ENCODE measurements around the gene SF3A1. TPM values are rescaled to one million over a fixed set of nuclear protein-coding genes. Genes with fewer than 3 reads are reported as not detected.

SF3A1 gene
- total and polyA plus RNA-seq, 2 of the 8 experiments (the other 6 are each of a cell fraction or from before 2014, with no cell fraction given), result 27.8 to 285 TPM

- Histone ChIP-seq H4K5ac (ENCODE audit: insufficient read length, low read depth, low read length) (no peak overlapping the region), H3K36me3 (ENCODE audit: control insufficient read depth in 2 of 4, insufficient read depth in 4 of 4, low read length in 3 of 4) (peaks cover 0 to 7% (median 3%) of the 10 kb centered on the region in 4 experiments; a peak in 4 of 8 replicates)
- 94% methylated on average over 20 of the region's 20 CpGs; no CpG with 5 or more reads in 1 of the 2 experiments for WGBS, 2 experiments (ENCODE audit: extremely low coverage in 1 of 2, insufficient coverage in 1 of 2, insufficient read length in 1 of 2, insufficient replicate concordance in 2 of 2, low coverage in 1 of 2, low lambda C conversion rate in 2 of 2, missing lambda C conversion rate in 1 of 2)
These were observed 23.3 kb upstream of the SF3A1 start for GRCh38 chr22:30380011-30380410.

More at GRCh38 chr22:30380011-30380410, 23.3 kb upstream of the SF3A1 start:
- Histone ChIP-seq H3K18ac (ENCODE audit: extremely low read depth, low read length) (no peak overlapping the region), H3K4ac (replicated peaks; ENCODE audit: insufficient read length, low read depth, low read length) (no peak overlapping the region), H3K79me1 (ENCODE audit: low read depth, low read length) (no peaks in the 10 kb centered on the region), H2BK12ac (ENCODE audit: low read depth, low read length) (no peak overlapping the region), H3K14ac (ENCODE audit: insufficient read length) (no peak overlapping the region), H3K4me2 (ENCODE audit: insufficient read depth in 1 of 2, low read depth in 2 of 2, low read length in 2 of 2) (no peak overlapping the region), H2BK120ac (replicated peaks; ENCODE audit: low read depth, low read length) (no peak overlapping the region), H3K27me3 (replicated peaks in 1 of 4; ENCODE audit: control insufficient read depth in 3 of 4, extremely low read depth in 1 of 4, insufficient read depth in 3 of 4, low read length in 3 of 4) (no peaks in the 10 kb centered on the region), H4K20me1 (replicated peaks in 1 of 2; ENCODE audit: control insufficient read depth in 1 of 2, insufficient read depth in 2 of 2, low read length in 2 of 2) (peaks cover 2% of the 10 kb centered on the region in 2 experiments), H3K4me3 (ENCODE audit: extremely low read depth in 1 of 4, insufficient read depth in 2 of 4, low read depth in 3 of 4, low read length in 4 of 4) (no peak overlapping the region), H4K8ac (ENCODE audit: extremely low read depth, insufficient read depth, low read length) (no peak overlapping the region), H2AFZ (ENCODE audit: low read length) (no peak overlapping the region), H3K9ac (replicated peaks in 1 of 4; ENCODE audit: extremely low read depth in 1 of 4, low read depth in 3 of 4, low read length in 3 of 4) (0 out of 7 replicates have a peak overlapping the region, but pooled peaks of 1 of the 4 experiments have one; percentile 5), H2AK5ac (ENCODE audit: low read depth, low read length) (no peak overlapping the region), H3K56ac (replicated peaks; ENCODE audit: insufficient read length, low read depth, low read length) (no peak overlapping the region), H3K23ac (ENCODE audit: insufficient read length) (no peak overlapping the region), H3K27ac (ENCODE audit: low read depth, low read length) (no peak overlapping the region), H3K79me2 (ENCODE audit: control insufficient read depth in 1 of 2, insufficient read depth in 2 of 2, low read length in 2 of 2) (no peaks in the 10 kb centered on the region), H2BK5ac (ENCODE audit: low read depth, low read length) (no peak overlapping the region), H4K91ac (replicated peaks; ENCODE audit: insufficient read length, low read length) (no peak overlapping the region), H2BK20ac (ENCODE audit: low read length) (no peak overlapping the region), H3K4me1 (replicated peaks in 1 of 4; ENCODE audit: control insufficient read depth in 3 of 4, insufficient read depth in 4 of 4, low read length in 3 of 4) (no peaks in the 10 kb centered on the region), H3K23me2 (ENCODE audit: low read depth, low read length) (no peaks in the 10 kb centered on the region), H3K9me3 (ENCODE audit: insufficient read depth in 2 of 2, low read depth in 1 of 2, low read length in 1 of 2) (no peaks in the 10 kb centered on the region), H2BK15ac (ENCODE audit: low read length) (no peak overlapping the region)
- ChIA-PET CTCF (ENCODE audit: partially characterized antibody) (interaction anchor here (0.7 to 1.4 kb wide), 2 partner anchors 66 to 92 kb away, joined by 3 to 4 read pairs; no protein-coding TSS in a partner anchor), POLR2A (ENCODE audit: partially characterized antibody) (interaction anchor here (0.6 to 3.6 kb wide), 6 partner anchors 11 to 125 kb away, joined by 3 to 14 read pairs (median 3); no protein-coding TSS in a partner anchor)
- FAIRE-seq, result no peak
- no peak for TF ChIP-seq CHD2 (IDR thresholded peaks at IDR 0.05; ENCODE audit: low read length)
- TF ChIP-seq SRF (IDR thresholded peaks at IDR 0.05; ENCODE audit: low read depth, low read length), result no peak
- DNase-seq (ENCODE audit: low read depth in 1 of 2, low spot score in 2 of 2), result no peak
